IPS-18a (cell line): Measurements from ENCODE around the gene DNAJC2.

Experiments used
- H3K27ac ChIP-seq: one replicate; pipeline ENCODE4 v1.5.1; 2013; ENCODE audit warnings: low read length
- H3K27me3 ChIP-seq: one replicate; pipeline ENCODE4 v1.6.1; 2013; ENCODE audit warnings: mild to moderate bottlenecking, low read length; ENCODE audit not compliant: control insufficient read depth, insufficient read depth
- H3K36me3 ChIP-seq: one replicate; pipeline ENCODE4 v1.6.1; 2013; ENCODE audit warnings: low read depth, low read length; ENCODE audit not compliant: control insufficient read depth
- H3K4me1 ChIP-seq: one replicate; pipeline ENCODE4 v1.6.1; 2013; ENCODE audit warnings: low read depth, low read length; ENCODE audit not compliant: control insufficient read depth
- H3K4me3 ChIP-seq: one replicate; pipeline ENCODE4 v1.5.1; 2013; ENCODE audit warnings: low read length
- H3K9ac ChIP-seq: one replicate; pipeline ENCODE4 v1.6.1; 2013; ENCODE audit warnings: mild to moderate bottlenecking, low read length, moderate library complexity
- H3K9me3 ChIP-seq: one replicate; pipeline ENCODE4 v1.6.1; 2013; ENCODE audit warnings: low read depth, low read length; ENCODE audit not compliant: control insufficient read depth

Gene DNAJC2

DNA sequence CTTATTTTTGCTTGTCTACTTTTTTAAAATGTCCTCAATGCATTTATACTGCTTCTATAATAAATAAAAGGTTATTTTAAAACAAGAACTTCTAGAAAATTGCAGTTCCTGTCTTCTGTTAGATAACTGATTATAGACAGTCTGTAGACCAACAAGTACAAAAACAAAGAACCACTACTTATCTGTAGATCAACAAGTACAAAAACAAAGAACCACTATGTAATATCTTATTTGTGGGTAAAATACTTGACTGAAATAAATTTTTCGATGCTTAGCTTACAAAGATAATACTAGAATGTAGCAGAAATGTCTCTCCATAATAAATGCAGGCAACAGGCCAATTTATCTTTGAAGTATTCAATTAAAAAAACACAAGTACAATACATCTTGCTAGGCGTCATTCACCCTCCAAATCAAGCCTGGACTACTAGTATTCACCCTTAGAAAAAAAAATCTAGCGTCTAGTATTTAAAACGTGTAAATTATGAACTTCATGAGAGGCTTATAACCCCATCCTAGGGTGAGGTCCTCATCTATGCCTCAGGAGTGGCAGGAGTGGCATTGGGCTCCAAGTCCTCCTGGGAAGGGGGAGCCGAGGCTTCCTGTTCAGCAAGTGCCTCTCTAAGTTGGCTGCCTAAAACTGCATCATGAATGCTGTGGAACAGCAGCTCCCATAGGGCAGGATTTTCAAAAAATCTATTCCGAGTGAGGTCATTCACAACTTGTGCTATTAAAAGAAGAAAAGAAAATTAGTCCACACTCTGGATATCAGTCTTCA lies 29.5 kb upstream of the DNAJC2 start:
- Histone ChIP-seq H3K27ac (no peak overlapping the region), H3K4me3 (no peak overlapping the region), H3K9me3 (no peaks in the 10 kb centered on the region), H3K4me1 (no peaks in the 10 kb centered on the region), H3K36me3 (peaks cover 5% of the 10 kb centered on the region), H3K9ac (no peak overlapping the region), H3K27me3 (no peaks in the 10 kb centered on the region)

DNA sequence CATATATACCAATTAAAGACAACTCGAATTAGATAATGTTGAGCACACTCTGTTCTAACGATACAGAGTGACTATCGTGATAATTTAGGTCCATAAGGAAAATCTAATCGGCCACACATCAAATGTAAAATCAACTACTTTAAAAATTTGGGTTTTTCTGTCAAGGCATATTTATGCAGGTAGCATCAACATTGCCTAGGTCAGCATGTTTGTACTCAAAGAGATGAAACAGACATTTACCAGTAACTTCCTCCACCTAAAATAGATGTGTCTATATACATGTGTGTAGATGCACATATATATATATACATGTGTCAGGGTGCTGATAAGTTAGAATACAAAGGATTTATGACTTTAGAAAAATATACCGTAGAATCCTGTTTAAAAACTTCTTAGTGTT lies 24.9 kb upstream of the DNAJC2 start:
- Histone ChIP-seq H3K36me3 (peaks cover 48% of the 10 kb centered on the region), H3K27me3 (no peaks in the 10 kb centered on the region), H3K4me3 (no peak overlapping the region), H3K27ac (no peak overlapping the region), H3K4me1 (no peaks in the 10 kb centered on the region), H3K9me3 (no peaks in the 10 kb centered on the region), H3K9ac (no peak overlapping the region)

DNA sequence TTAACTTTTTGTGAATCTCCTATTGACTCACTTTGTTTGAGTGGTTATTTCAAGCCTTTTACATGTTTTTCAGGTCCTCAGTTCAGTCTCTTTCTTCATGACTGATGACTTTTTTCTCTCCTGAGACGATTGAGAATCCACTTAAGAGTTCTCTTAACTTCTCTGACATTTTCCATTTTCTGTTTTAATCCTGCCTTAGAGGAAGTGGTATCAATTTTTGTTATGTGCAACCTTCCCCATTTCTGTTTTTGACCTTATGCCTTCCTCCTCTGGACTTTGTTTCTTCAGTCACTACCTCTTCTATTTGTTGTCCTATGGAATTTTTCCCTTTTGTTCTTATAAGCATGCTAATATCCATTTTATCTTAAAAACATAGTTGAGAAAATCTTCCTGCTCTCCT lies 5.2 kb upstream of the DNAJC2 start:
- no peaks in the 10 kb centered on the region for H3K27me3 ChIP-seq
- peaks cover 14% of the 10 kb centered on the region for H3K36me3 ChIP-seq
- no peaks in the 10 kb centered on the region for H3K9me3 ChIP-seq
- H3K4me1 ChIP-seq = peaks cover 5% of the 10 kb centered on the region
- no peak overlapping the region for H3K4me3 ChIP-seq
- H3K27ac ChIP-seq = no peak overlapping the region
- H3K9ac ChIP-seq = no peak overlapping the region

DNA sequence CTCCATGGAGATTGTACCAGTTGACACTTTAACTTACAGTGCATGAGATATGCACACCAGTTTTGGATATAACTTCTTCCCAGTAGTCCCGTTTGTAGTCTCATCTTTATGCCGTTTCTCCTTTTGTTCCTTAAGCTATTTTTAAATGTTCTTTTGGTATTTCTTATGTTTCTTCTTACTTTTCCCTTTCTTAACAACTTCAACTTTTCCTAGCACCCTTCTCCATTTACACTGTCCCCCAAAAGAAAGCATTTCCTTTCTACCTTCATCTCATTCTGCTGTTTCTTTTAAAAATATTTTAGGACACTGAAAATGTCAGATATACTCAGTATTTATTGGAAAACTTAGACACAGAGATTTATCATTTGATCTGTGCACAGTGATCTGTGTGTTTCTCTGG lies 4.4 kb upstream of the DNAJC2 start:
- H3K27me3 ChIP-seq = no peaks in the 10 kb centered on the region
- peaks cover 5% of the 10 kb centered on the region for H3K4me1 ChIP-seq
- no peaks in the 10 kb centered on the region for H3K9me3 ChIP-seq
- H3K4me3 ChIP-seq = peak overlapping the region; percentile 98
- peak overlapping the region; percentile 26 for H3K9ac ChIP-seq
- no peak overlapping the region for H3K27ac ChIP-seq
- H3K36me3 ChIP-seq = peaks cover 9% of the 10 kb centered on the region

DNA sequence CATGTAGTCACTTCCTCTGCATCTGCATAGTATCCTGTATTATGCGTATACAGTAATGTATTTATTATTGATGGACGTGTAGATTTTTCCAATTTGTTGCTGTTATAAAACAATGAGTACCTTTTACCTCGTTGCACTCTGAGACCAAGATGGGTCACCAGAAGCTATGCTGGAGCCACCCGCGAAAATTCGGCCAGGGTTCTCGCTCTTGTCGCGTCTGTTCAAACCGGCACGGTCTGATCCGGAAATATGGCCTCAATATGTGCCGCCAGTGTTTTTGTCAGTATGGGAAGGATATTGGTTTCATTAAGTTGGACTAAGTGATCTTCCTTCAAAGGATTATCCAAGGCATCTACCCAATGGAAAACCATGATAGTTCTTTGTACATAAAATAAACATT lies 3.9 kb upstream of the DNAJC2 start:
- H3K9me3 ChIP-seq = no peaks in the 10 kb centered on the region
- H3K9ac ChIP-seq = peak overlapping the region; percentile 26
- peak overlapping the region; percentile 98 for H3K4me3 ChIP-seq
- H3K27ac ChIP-seq = no peak overlapping the region
- H3K4me1 ChIP-seq = peaks cover 5% of the 10 kb centered on the region
- H3K27me3 ChIP-seq = no peaks in the 10 kb centered on the region
- peaks cover 9% of the 10 kb centered on the region for H3K36me3 ChIP-seq

DNA sequence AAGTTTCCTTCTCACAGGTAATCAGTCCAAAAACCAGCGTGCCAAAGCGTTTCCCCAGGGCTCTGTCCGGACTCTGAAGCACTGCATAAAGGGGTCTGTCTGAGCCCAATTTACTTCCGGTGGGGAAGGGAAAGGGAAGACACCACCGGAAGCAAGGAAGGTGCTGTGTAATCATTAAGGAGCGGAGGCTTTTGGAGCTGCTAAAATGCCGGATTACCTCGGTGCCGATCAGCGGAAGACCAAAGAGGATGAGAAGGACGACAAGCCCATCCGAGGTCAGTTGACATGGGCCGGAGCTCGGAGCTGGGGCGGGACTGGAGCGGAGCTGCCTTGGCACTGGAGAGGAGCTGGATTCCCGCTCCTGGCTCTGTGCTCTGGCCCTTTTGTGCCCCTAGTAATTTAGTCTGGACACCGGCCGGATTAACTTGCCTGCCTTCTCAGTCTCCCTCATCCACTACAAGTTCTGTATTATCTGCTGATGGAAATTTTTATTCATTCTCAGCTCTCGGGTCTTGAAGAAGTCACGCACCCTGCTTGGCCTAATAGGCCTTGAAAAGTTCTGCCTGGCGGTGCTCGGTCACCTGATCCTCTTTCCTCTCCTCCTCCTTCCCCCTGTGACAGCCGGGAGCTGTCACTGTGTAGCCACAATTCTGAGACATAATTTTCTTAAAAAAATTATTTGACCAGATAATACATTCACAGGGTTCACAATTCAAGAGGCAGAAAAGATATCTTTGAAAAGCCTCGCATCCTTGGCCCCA lies 3.1 kb upstream of the DNAJC2 start, which contains the start of gene PSMC2:
Gene PSMC2 (plus strand): TSS at position 137 of the 761 bp plus-strand sequence. CDS start 69 bp downstream, at position 206.
- peaks cover 8% of the 10 kb centered on the region for H3K36me3 ChIP-seq
- no peaks in the 10 kb centered on the region for H3K27me3 ChIP-seq
- H3K4me1 ChIP-seq = peaks cover 9% of the 10 kb centered on the region
- no peaks in the 10 kb centered on the region for H3K9me3 ChIP-seq
- H3K4me3 ChIP-seq = peak within 1 kb of the TSS; percentile 98
- H3K9ac ChIP-seq = peak within 1 kb of the TSS; percentile 96
- peak within 1 kb of the TSS; percentile 92 for H3K27ac ChIP-seq

DNA sequence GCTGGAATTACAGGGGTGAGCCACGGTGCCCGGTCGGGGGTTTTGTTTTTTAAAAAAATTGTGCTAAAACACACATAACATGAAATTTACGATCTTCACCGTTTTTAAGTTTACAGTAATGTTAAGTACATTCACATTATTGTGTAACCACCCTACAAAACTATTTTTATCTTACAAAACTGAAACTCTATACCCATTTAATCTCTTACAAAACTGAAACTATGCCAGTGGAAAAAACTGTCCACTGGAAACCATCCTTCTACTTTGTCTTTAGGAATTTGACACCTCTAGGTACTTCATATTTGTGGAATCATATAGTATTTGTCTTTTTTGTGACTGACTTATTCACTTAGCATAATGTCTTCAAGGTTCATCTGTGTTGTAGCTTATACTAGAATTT lies 1.8 kb upstream of the DNAJC2 start:
- Histone ChIP-seq H3K36me3 (peaks cover 7% of the 10 kb centered on the region), H3K27ac (no peak overlapping the region), H3K4me1 (peaks cover 9% of the 10 kb centered on the region)

DNA sequence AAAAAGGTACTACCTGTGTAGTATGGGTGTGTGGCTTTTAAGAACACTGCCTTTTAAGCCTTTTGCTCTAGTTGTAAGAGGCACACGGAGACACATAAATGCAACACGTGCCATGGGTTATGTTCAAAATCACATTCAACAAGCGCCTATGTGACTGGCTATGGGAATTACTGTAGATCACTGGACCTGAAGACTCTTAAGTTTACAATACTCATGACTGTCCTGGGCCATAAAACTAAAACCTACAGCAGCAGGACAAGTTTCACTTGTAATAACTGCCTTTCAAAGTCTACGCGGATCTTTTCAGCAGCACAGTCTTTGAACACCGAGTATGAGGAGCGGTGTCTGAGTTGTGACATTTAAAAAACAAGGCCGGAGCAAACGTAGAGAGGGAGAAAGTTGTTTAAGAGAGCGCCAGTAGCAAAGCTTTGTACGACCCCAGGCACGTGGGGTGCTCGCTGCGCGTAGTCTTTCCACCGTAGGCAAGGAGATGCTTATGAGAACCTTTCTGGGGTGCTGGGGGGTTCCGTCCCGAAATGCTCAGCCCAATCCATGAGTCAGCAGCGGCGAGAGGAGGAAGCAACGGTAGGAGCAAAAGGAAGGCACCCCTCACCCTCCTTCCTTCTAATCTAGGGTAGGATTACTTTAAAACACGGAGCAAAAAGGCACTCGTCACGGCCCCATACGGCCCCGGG lies 662 bp downstream of the DNAJC2 start:
- H3K4me3 ChIP-seq = peak overlapping the region; percentile 81
- H3K36me3 ChIP-seq = peaks cover 28% of the 10 kb centered on the region
- H3K27ac ChIP-seq = peak overlapping the region; percentile 28
- no peaks in the 10 kb centered on the region for H3K9me3 ChIP-seq
- H3K27me3 ChIP-seq = no peaks in the 10 kb centered on the region
- H3K4me1 ChIP-seq = peaks cover 6% of the 10 kb centered on the region
- peak overlapping the region; percentile 85 for H3K9ac ChIP-seq

More for the DNA sequence above, 1.8 kb upstream of the DNAJC2 start:
- no peaks in the 10 kb centered on the region for H3K27me3 ChIP-seq
- no peak overlapping the region for H3K9ac ChIP-seq
- H3K4me3 ChIP-seq = no peak overlapping the region
- no peaks in the 10 kb centered on the region for H3K9me3 ChIP-seq

DNA sequence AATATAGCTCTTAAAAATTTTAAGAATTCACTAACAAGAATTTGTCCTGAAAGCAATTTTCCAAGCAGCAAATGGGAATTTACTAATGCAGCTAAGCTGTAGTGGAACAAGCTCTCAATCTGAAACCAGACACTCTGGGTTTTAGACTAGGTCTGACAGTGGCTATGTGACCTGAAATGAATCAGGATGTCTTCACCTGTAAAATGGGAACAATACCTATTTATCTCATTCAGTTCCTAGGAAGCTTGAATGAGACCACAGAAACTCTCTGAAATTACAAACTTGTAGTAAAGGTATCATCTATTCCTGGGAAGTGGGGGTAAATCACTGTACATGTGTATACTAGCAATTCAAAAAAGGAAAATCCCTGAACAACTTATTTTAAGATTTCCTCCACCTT lies 1.2 kb downstream of the DNAJC2 start:
- Histone ChIP-seq H3K4me3 (peak overlapping the region; percentile 81), H3K27ac (no peak overlapping the region)

DNA sequence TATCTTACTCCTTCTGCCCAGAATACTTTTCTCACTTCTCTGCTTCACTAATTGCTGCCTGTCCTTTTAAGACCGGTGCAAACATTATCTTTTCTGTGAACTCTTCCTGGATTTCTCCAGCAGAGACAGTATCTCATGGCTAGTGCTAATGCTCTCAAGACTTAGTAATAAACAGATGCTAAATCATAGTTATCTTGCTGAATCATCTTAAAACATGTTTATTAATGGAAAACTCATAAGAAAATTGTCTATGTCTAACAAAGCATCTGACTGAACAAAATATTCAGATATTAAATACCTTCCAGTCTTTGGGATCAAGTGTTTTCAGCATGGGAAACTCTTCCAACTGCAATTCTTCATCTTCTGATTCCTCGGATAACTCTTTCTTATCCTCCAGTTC lies 3.1 kb downstream of the DNAJC2 start:
- Histone ChIP-seq H3K27me3 (no peaks in the 10 kb centered on the region), H3K4me1 (peaks cover 4% of the 10 kb centered on the region), H3K9ac (no peak overlapping the region), H3K9me3 (no peaks in the 10 kb centered on the region), H3K27ac (no peak overlapping the region), H3K4me3 (no peak overlapping the region), H3K36me3 (peaks cover 42% of the 10 kb centered on the region)

More for the DNA sequence above, 1.2 kb downstream of the DNAJC2 start:
- H3K36me3 ChIP-seq = peaks cover 28% of the 10 kb centered on the region
- peak overlapping the region; percentile 85 for H3K9ac ChIP-seq
- no peaks in the 10 kb centered on the region for H3K9me3 ChIP-seq
- H3K27me3 ChIP-seq = no peaks in the 10 kb centered on the region
- peaks cover 4% of the 10 kb centered on the region for H3K4me1 ChIP-seq

DNA sequence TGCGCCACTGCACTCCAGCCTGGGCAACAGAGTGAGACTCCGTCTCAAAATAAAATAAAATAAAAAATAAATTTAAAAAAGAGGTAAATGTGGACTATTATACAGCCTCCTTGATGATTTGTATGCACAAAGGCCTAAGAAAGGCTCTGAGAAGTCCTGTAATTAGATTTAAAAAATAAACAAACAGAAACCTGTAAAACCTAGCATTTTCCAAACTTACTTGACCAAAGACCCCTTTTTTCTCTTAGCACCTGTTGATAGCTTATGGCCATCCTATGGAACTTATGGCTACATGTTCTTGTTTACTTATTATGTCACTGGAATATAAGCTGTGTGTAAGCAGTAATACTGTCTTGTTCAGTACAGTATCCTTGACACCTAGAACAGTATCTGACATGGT lies 5.7 kb downstream of the DNAJC2 start:
- Histone ChIP-seq H3K27ac (no peak overlapping the region), H3K36me3 (peaks cover 52% of the 10 kb centered on the region), H3K4me1 (peaks cover 4% of the 10 kb centered on the region), H3K9me3 (no peaks in the 10 kb centered on the region), H3K4me3 (no peak overlapping the region), H3K9ac (no peak overlapping the region), H3K27me3 (no peaks in the 10 kb centered on the region)
